ENCODE results near the gene BLVRB.

DNA sequence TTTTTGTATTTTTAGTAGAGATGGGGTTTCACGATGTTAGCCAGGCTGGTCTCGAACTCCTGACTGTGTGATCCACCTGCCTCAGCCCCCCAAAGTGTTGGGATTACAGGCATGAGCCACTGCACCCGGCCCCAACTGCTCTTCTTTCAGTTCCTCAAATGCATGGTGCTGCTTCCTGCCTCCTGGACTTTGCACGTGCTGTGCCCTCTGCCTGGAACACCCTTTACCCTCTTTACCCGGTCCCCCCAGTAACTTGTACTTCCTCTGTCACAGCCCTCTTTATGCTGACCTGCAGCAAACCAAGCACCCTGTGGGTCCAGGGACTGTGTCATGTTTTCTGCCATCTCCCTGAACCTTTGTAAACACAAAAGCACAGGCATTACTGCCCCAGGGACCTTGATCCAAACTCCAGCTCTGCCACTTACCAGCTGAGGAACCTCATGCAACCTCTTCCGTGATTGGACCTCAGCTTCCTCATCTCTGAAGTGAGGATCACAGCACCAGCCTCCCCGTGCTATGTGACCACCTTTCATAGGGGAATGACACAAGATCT lies 3.8 kb downstream of the BLVRB start:
- TF ChIP-seq, protein P1, sequence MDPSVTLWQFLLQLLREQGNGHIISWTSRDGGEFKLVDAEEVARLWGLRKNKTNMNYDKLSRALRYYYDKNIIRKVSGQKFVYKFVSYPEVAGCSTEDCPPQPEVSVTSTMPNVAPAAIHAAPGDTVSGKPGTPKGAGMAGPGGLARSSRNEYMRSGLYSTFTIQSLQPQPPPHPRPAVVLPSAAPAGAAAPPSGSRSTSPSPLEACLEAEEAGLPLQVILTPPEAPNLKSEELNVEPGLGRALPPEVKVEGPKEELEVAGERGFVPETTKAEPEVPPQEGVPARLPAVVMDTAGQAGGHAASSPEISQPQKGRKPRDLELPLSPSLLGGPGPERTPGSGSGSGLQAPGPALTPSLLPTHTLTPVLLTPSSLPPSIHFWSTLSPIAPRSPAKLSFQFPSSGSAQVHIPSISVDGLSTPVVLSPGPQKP (IDR thresholded peaks at IDR 0.05; ENCODE audit: low read depth, low read length), result no peak
- no peak for TF ChIP-seq PAX5 (IDR thresholded peaks at IDR 0.05; ENCODE audit: borderline replicate concordance, low read depth, low read length)
- no peak for TF ChIP-seq JUNB (IDR thresholded peaks at IDR 0.05)
- peak; percentile 88 for TF ChIP-seq DPF2 (IDR thresholded peaks at IDR 0.05)
- TF ChIP-seq EGR1 (IDR thresholded peaks at IDR 0.05; ENCODE audit: borderline replicate concordance in 1 of 2, low read depth in 2 of 2, low read length in 2 of 2), result no peak
- TF ChIP-seq ZNF207 (IDR thresholded peaks at IDR 0.05; ENCODE audit: borderline replicate concordance), result no peak
- TF ChIP-seq RELA (IDR thresholded peaks at IDR 0.05; ENCODE audit: borderline replicate concordance, partially characterized antibody), result no peak

All from GM12878 (cell line).